Esophagus squamous epithelium (tissue), 5 donors: ENCODE measurements around the gene SALL4. TPM values are rescaled to one million over a fixed set of nuclear protein-coding genes. Genes with fewer than 3 reads are reported as not detected.

Experiments used
- DNase-seq: peaks from one replicate; lab custom pipeline; 2025; lab: John Stamatoyannopoulos, UW
- H3K27ac ChIP-seq, 4 donors: fragments of 200-600 bp; sonication (generic); one replicate each; pipeline ENCODE4 v1.5.1; 2016 to 2019; ENCODE audit warnings: mild to moderate bottlenecking in 1 of 4
- H3K27me3 ChIP-seq, 4 donors: fragments of 200-600 bp; sonication (generic); 1 replicate in 3 of 4; 2 replicates in 1 of 4; pipeline versions ENCODE4 v1.5.1 to v1.6.0; 2017 to 2021; ENCODE audit warnings: antibody characterized with exemption in 1 of 4
- H3K36me3 ChIP-seq, 3 donors: fragments of 200-600 bp; sonication (generic); one replicate each; pipeline ENCODE4 v1.5.1; 2016 to 2019
- H3K4me1 ChIP-seq, 3 donors: fragments of 200-600 bp; sonication (generic); one replicate each; pipeline ENCODE4 v1.5.1; 2017 to 2019
- H3K4me3 ChIP-seq, 4 donors: fragments of 200-600 bp; sonication (generic); 1 replicate in 3 of 4; 2 replicates in 1 of 4; pipeline ENCODE4 v1.5.1; 2016 to 2019; ENCODE audit warnings: mild to moderate bottlenecking in 2 of 4, moderate library complexity in 1 of 4
- H3K9me3 ChIP-seq, 3 donors: fragments of 200-600 bp; sonication (generic); one replicate each; pipeline ENCODE4 v1.5.1; 2016 to 2019
- CTCF ChIP-seq, 6 experiments: fragments of 450-650 bp in 4 of 6; fragments of 200-600 bp in 2 of 6; sonication (generic) in 2 of 6; IDR thresholded peaks; one replicate each; pipeline ENCODE4 v1.5.1; 2016 to 2019; ENCODE audit warnings: antibody characterized with exemption in 6 of 6, mild to moderate bottlenecking in 4 of 6, moderate library complexity in 4 of 6
- POLR2A ChIP-seq, 4 donors: fragments of 450-650 bp; IDR thresholded peaks; one replicate each; pipeline ENCODE4 v1.6.1; 2017; ENCODE audit warnings: antibody characterized with exemption in 4 of 4, mild to moderate bottlenecking in 4 of 4, moderate library complexity in 3 of 4
- WGBS, 2 donors: methylation state at CpG; one replicate each; pipeline ENCODE4 v1.1.5; 2018; 5-methylcytosine and 5-hydroxymethylcytosine counted together
- intact Hi-C: fragments of 100-400 bp; cut with DNase I; formaldehyde crosslinking; loops from one replicate; pipeline ENCODE4 v1.15.0; 2022
- total RNA-seq, 4 donors: library from RNA; depleted of rRNA; stranded (reverse); fragments of >200 nt; gene quantifications; one replicate each; pipeline ENCODE4 v1.1.0, GENCODE V29; 2016
- donor health status: DM: yes; HTN: yes; CAD: no.

Gene SALL4
- total RNA-seq, 4 donors from 2014 or later: 0.04 to 0.76 (median 0.26) TPM; not detected in 1

DNA sequence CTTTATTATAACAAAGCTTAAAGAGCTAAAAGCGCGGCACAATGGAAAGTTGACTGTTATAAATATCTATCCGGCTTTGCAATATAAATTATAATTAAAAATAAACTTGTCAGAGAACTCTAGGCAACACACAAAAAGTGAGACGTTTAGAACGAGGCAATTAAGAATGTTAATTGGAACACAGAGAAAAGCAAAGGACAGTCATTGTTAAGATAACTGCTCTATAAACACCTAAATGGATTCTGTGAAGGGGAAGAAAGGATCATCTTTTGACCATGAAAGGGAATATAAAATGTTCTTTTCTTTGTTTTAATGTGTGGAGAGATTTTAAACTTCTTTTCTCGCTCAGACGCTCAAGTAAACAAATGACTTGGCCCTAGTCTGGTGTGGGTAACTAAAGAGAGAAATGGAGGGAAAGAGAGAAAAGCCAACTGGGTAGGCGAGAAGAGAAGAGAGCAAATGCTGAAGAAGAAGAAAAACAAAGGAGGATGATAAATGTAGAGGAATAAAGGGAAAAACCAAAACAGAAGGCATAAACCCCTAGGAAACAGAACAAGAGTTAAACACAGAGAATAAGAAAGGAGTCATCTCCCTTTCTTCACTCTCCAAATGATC is 9.3 kb upstream of the SALL4 start:
- peak overlapping the region in 1 of 4 donors; percentile 30 for H3K27ac ChIP-seq
- H3K27me3 ChIP-seq: no peaks in the 10 kb centered on the region
- no peak for TF ChIP-seq CTCF (IDR thresholded peaks at IDR 0.05)
- TF ChIP-seq POLR2A (IDR thresholded peaks at IDR 0.05): no peak
- intact Hi-C loops: no loop called here
- no peak for DNase-seq
- no peaks in the 10 kb centered on the region for H3K36me3 ChIP-seq
- whole genome bisulfite sequencing, 2 donors: 58 to 59% methylated on average over 8 of the region's 8 CpGs
- no peak overlapping the region for H3K4me3 ChIP-seq
- H3K9me3 ChIP-seq: no peaks in the 10 kb centered on the region
- no peaks in the 10 kb centered on the region for H3K4me1 ChIP-seq

DNA sequence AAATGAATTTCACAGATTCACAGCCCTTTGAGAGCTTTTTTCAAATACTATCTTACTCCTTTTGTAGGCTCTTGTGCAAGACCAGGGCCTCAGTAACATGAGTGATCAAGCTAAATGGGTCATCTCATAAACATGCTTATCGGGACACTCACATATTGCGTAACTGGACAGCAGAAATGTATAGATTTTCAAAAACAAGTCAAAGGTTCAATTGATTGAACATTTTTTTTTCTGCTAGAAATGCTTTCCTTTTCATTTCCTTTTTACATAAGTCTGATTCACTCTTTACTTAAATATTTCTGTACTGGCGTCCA is 8.7 kb upstream of the SALL4 start:
- WGBS, 2 donors: 74 to 82% methylated on average over 3 of the region's 3 CpGs
- no peaks in the 10 kb centered on the region for H3K4me1 ChIP-seq
- intact Hi-C loops: no loop called here
- no peaks in the 10 kb centered on the region for H3K9me3 ChIP-seq
- TF ChIP-seq POLR2A (IDR thresholded peaks at IDR 0.05): no peak
- no peak for TF ChIP-seq CTCF (IDR thresholded peaks at IDR 0.05)
- peak overlapping the region in 1 of 4 donors; percentile 4 for H3K27ac ChIP-seq
- H3K27me3 ChIP-seq: no peaks in the 10 kb centered on the region
- no peaks in the 10 kb centered on the region for H3K36me3 ChIP-seq
- no peak for DNase-seq
- H3K4me3 ChIP-seq: no peak overlapping the region

- H3K4me3 ChIP-seq: no peak overlapping the region
- H3K9me3 ChIP-seq: no peaks in the 10 kb centered on the region
- WGBS, 2 donors: 80 to 83% methylated on average over 13 of the region's 13 CpGs
- H3K4me1 ChIP-seq: no peaks in the 10 kb centered on the region
- H3K36me3 ChIP-seq: no peaks in the 10 kb centered on the region
- H3K27ac ChIP-seq: peak overlapping the region in 1 of 4 donors; percentile 4
- TF ChIP-seq POLR2A (IDR thresholded peaks at IDR 0.05): no peak
- TF ChIP-seq CTCF (IDR thresholded peaks at IDR 0.05): no peak
- H3K27me3 ChIP-seq: no peaks in the 10 kb centered on the region
- intact Hi-C loops: no loop called here
- no peak for DNase-seq
Observed at GRCh38 chr20:51810155-51811041, 8.1 kb upstream of the SALL4 start.

- Histone ChIP-seq H3K36me3 (no peaks in the 10 kb centered on the region), H3K9me3 (no peaks in the 10 kb centered on the region), H3K4me3 (no peak overlapping the region), H3K27me3 (peaks cover 0 to 22% (median 0%) of the 10 kb centered on the region in 4 donors), H3K4me1 (no peaks in the 10 kb centered on the region), H3K27ac (no peak overlapping the region)
- WGBS, 2 donors: 56 to 71% methylated on average over 5 of the region's 5 CpGs
- intact Hi-C loops: loop anchor here (10.0 kb wide), 1 partner anchor 277 kb away; no protein-coding TSS in a partner anchor
- TF ChIP-seq CTCF (IDR thresholded peaks at IDR 0.05): no peak
- no peak for TF ChIP-seq POLR2A (IDR thresholded peaks at IDR 0.05)
- no peak for DNase-seq
Observed at GRCh38 chr20:51807720-51808250, 5.5 kb upstream of the SALL4 start.

DNA sequence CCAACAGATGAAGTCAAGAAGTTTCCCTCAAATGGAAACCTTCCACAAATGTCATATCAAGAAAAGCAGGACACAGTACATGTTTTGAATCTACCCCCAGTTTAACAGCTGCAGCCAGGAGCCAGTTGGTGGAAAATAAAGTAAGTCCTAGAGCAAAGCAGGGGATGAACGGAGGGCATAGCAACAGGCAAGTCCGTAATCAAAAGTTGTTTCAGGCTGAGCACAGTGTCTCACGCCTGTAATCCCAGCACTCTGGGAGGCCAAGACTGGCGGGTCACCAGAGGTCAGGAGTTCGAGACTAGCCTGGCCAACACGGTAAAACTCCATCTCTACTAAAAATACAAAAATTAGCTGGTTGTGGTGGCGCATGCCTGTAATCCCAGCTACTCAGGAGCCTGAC is 2.4 kb upstream of the SALL4 start:
- peaks cover 0 to 52% (median 6%) of the 10 kb centered on the region in 4 donors for H3K27me3 ChIP-seq
- H3K4me3 ChIP-seq: no peak overlapping the region
- intact Hi-C loops: loop anchor here (10.0 kb wide), 1 partner anchor 280 kb away; no protein-coding TSS in a partner anchor
- no peaks in the 10 kb centered on the region for H3K9me3 ChIP-seq
- 52 to 79% methylated on average over 6 to 7 of the region's 7 CpGs for WGBS, 2 donors
- DNase-seq: no peak
- H3K36me3 ChIP-seq: no peaks in the 10 kb centered on the region
- H3K27ac ChIP-seq: no peak overlapping the region
- TF ChIP-seq CTCF (IDR thresholded peaks at IDR 0.05): no peak
- no peak for TF ChIP-seq POLR2A (IDR thresholded peaks at IDR 0.05)
- peaks cover 11 to 26% (median 17%) of the 10 kb centered on the region in 3 donors for H3K4me1 ChIP-seq
